ENCODE measurements around the gene IL1A.

The IL1A gene

GRCh38 chr2:112817082-112817689 is 32.9 kb upstream of the IL1A start:
- no peak for DNase-seq

DNA sequence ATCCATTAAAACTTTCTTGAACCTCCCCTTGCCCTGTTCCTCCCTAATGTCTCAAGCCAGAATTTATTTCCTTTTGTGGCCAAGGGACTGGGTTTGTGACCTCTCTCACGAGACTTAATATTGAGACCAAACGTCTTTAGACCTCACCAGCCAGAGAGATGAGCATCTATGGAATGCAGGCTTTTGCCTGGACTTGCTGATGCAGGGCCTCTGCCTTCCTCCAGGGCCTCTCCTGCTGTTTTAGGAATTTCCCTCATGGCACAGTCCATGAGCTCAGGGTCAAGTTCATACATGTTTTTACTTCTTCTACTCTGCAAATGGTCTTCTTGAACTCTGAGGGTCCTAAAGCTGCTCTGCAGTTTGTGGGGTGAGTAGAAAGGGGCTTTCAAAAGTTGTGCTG is 30.0 kb upstream of the IL1A start:
- no peak for DNase-seq

- DNase-seq = no peak
These were observed 29.1 kb upstream of the IL1A start for GRCh38 chr2:112813280-112813966.

DNA sequence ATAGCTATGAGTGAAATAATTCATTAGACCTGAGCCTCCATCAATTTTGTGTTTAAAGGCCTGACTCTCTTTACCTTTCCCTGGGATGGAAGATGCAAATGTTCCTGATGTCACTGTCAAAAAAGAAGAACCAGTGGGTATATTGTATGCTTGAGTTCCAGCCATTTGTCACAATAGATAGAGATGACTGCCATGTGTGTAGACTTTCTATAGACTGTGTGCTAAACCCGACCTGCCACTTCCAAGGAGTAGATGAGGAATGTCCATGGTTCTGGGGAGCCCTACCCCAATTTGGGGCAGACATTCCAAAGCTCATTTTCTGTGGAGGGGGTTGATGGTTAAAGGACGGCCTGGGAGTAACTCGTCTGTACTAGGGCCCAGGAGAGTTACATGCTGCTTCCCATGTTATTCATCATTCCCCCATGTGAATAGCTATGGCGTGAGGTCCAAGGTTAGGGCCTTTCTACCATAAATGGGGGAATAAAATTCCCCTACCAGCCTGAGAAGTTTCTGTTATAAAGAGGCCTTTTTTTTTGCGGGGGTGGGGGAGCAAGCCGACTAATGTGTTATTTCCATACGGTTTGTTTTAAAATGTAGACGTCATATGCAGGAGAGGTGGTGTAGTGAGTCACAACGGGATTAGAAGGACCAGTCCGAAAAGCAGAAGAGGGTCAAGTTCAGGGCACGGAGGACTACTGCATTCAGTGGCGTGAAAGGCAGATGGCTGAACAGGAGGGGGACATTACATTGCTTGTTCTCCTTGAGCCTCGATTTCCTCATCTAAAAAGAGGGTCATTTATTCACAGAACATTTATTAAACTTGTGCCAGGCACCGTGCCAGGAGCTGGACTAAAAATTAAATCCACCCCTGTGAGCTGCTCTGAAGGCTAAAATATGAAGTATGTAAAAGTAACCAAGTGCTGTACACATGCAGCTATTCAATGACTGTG is 28.3 kb upstream of the IL1A start:
- peak; percentile 89 to 91 for DNase-seq

- DNase-seq = peak; percentile 94 to 99
These were observed 27.6 kb upstream of the IL1A start for GRCh38 chr2:112811841-112812306.

DNA sequence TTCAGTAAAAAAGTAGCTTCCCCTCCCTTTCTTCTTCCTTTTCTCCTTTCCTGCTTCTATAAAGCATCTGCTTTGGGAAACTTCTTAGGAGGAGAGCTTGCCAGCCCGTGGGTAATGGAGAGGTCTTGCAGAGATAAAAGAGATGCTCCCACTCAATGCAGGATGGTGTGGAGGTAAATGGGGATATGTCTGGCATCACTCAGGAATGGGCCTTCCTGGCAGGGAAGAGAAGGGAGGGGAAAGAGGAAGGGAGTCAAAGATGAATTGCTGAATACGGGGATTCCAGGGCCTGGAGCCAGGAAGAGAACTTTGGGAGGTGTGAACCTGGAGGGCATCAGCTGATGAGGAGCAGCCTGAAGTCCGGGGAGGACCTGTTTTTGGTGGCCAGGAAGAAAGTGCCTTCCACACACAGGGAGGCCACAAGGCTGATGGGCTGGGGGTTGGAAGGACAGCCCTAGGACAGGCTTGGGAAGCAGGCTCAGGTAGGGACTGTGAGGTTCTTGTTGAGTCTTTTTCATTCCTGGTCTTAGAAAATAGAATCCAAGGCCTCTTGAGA is 27.1 kb upstream of the IL1A start:
- DNase-seq = no peak

- no peak for DNase-seq
These were observed 24.8 kb upstream of the IL1A start for GRCh38 chr2:112809112-112809511.

DNA sequence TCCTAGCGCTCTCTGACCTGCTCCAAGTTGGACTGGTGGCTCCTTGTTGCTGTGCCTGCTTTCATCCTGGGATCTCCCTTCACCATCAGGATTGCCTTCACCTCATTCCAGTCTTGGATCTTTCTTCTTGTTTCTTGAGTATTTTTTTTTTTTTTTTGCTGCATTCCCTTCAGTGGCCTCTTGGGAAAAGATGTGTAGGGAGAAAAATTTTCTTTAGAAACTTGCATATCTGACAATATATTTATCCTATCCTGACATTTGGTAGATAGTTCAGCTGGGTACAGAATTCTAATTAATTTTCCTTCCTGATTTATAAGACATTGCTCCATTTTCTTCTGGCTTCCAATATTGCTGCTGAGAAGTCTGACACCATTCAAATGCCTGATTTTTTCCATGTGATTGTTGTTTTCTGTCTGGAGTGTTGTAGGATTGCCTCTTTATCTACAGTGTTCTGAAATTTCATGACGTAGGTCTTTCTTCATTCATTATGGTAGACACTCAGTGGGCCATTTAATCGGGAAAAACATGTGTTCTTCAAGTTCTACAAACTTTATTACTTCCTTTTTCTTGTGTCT is 23.0 kb upstream of the IL1A start:
- no peak for DNase-seq

DNA sequence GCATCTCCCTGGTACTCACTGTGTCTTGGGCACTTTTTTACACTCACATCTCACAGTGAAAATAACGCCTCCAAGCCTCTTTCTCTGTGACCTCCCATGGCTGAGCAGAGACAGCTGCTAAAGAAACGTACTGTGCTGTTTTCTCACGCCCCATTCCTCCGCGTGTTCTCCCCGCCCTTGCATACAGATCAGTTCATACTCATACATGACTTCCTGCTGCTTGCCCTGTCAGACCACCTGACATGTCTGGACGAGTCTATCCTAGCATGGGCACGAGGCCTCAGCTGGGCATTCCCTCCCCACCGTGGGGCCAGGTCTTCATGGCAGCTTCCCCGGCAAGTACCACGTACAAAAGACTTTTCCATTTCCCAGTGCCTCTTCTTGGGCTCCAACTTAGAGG is 21.2 kb upstream of the IL1A start:
- DNase-seq = no peak

GRCh38 chr2:112803691-112804521 is 19.6 kb upstream of the IL1A start:
- DNase-seq = peak in 1 of 2 donors; percentile 54

- no peak for DNase-seq
These were observed 16.7 kb upstream of the IL1A start for GRCh38 chr2:112800881-112801583.

GRCh38 chr2:112798979-112799975 is 15.0 kb upstream of the IL1A start:
- DNase-seq = peak; percentile 94 to 99

DNA sequence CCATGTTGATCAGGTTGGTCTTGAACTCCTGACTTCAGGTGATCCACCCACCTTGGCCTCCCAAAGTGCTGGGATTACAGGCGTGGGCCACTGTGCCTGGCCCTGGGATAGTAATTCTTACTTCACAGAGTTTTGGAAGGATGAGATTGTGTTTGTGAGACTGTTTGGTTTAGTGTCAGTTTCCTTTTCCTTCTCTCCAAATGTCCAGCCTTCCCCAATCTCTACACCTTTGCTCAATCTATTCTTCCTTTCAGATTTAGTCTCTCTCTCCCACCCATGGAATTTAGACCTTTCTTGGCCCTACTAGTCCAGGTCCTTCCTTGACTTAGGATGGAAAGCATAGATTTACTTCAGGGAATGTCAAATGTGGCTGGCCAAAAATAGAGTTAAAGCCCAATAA is 12.2 kb upstream of the IL1A start:
- peak in 1 of 2 donors; percentile 78 for DNase-seq

- DNase-seq = peak; percentile 97
These were observed 11.5 kb upstream of the IL1A start for GRCh38 chr2:112795774-112796173.

GRCh38 chr2:112794841-112795240 is 10.5 kb upstream of the IL1A start:
- peak; percentile 82 to 87 for DNase-seq

- peak; percentile 96 to 98 for DNase-seq
These were observed 9.9 kb upstream of the IL1A start for GRCh38 chr2:112794131-112794733.

DNA sequence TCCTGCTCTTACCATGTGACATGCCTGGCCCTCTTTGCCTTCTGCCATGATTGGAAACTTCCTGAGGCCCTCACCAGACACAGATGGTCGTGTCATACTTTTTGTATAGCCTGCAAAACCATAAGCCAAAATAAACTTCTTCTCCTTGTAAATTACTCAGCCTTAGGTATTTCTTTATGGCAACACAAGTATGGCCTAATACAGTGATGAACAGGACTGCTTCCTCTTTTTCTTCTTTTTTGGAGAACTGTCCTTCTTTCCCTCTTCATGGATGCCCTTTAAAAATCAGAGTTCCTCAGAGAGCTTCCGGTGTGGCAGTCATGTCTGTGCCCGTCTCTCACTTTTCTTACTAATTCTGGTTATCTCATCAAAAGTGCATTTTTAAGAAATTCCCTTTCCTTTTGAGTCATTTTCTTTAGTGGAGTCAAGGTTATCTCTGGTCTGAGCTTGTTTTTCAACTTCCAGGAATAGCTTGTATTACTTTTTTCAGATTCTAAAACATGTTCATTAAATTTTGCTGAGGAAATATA is 9.2 kb upstream of the IL1A start:
- DNase-seq = peak; percentile 91 to 98

DNA sequence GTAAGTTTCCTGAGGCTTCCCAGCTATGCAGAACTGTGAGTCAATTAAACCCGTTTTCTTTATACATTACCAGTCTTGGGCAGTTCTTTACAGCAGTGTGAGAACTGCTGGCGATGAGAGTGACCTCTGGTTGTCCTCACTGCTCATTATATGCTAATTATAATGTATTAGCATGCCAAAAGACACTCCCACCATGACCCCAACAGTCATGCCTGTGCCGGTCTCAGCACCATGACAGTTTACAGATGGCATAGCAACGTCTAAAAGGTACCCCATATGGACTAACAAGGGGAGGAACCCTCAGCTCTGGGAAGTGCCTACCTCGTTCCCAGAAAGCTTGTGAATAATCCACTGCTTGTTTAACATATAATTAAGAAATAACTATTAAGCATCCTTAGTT is 8.1 kb upstream of the IL1A start:
- DNase-seq = no peak

GRCh38 chr2:112791693-112792230 is 7.5 kb upstream of the IL1A start:
- DNase-seq = no peak
